Mesendoderm (in vitro differentiated cells): Measurements from ENCODE around the gene TEX101.
"Not testable (repeated sequence)": the region's sequence is repeated elsewhere in the genome, so short reads cannot be mapped to it uniquely, and the experiment has no call there.

Experiments used
- DNase-seq: peaks from one replicate; pipeline ENCODE4 v3.0.0; 2013
- H2AK5ac ChIP-seq: 2 replicates; pipeline ENCODE4 v1.6.1; 2013; ENCODE audit warnings: low read length, inconsistent platforms
- H2BK120ac ChIP-seq: 2 replicates; pipeline ENCODE4 v1.6.1; 2013; ENCODE audit warnings: low read depth, mild to moderate bottlenecking, low read length, moderate library complexity, mixed read lengths
- H2BK15ac ChIP-seq: replicated peaks from 2 replicates; pipeline ENCODE4 v1.6.1; 2013; ENCODE audit warnings: low read depth, mild to moderate bottlenecking, moderate library complexity
- H2BK5ac ChIP-seq: 2 replicates; pipeline ENCODE4 v1.6.1; 2013; ENCODE audit warnings: low read length, inconsistent platforms
- H3K18ac ChIP-seq: 2 replicates; pipeline ENCODE4 v1.6.1; 2013; ENCODE audit warnings: mild to moderate bottlenecking, low read length, mixed read lengths
- H3K23ac ChIP-seq: one replicate; pipeline ENCODE4 v1.6.1; 2013; ENCODE audit warnings: low read length
- H3K27ac ChIP-seq: 2 replicates; pipeline ENCODE4 v1.5.1; 2013; ENCODE audit warnings: low read depth, mild to moderate bottlenecking, inconsistent platforms, low read length, moderate library complexity
- H3K27me3 ChIP-seq: 2 replicates; pipeline ENCODE4 v1.6.1; 2013; ENCODE audit warnings: low read length, control low read depth, mild to moderate bottlenecking, inconsistent platforms; ENCODE audit not compliant: insufficient read depth, poor library complexity
- H3K36me3 ChIP-seq: 2 replicates; pipeline ENCODE4 v1.6.1; 2013; ENCODE audit warnings: low read length, inconsistent platforms; ENCODE audit not compliant: control insufficient read depth, insufficient read depth
- H3K4ac ChIP-seq: one replicate; pipeline ENCODE4 v1.6.1; 2013; ENCODE audit warnings: low read depth, mild to moderate bottlenecking, low read length, moderate library complexity
- H3K4me1 ChIP-seq: 2 replicates; pipeline ENCODE4 v1.6.1; 2013; ENCODE audit warnings: low read depth, low read length, inconsistent platforms; ENCODE audit not compliant: control insufficient read depth
- H3K4me2 ChIP-seq: 2 replicates; pipeline ENCODE4 v1.6.1; 2013; ENCODE audit warnings: low read length
- H3K4me3 ChIP-seq: 2 replicates; pipeline ENCODE4 v1.5.1; 2013; ENCODE audit warnings: mild to moderate bottlenecking, low read length
- H3K56ac ChIP-seq: one replicate; pipeline ENCODE4 v1.6.1; 2013; ENCODE audit warnings: low read length
- H3K79me1 ChIP-seq: 2 replicates; pipeline ENCODE4 v1.6.1; 2013; ENCODE audit warnings: low read length, inconsistent platforms
- H3K79me2 ChIP-seq: 2 replicates; pipeline ENCODE4 v1.6.1; 2013; ENCODE audit warnings: mild to moderate bottlenecking, low read length; ENCODE audit not compliant: control insufficient read depth, insufficient read depth
- H3K9ac ChIP-seq: 2 replicates; pipeline ENCODE4 v1.6.1; 2013; ENCODE audit warnings: low read length, inconsistent platforms
- H4K5ac ChIP-seq: one replicate; pipeline ENCODE4 v1.6.1; 2013; ENCODE audit warnings: low read length
- H4K8ac ChIP-seq: one replicate; pipeline ENCODE4 v1.6.1; 2013; ENCODE audit warnings: low read depth, mild to moderate bottlenecking, control low read depth, low read length, moderate library complexity
- WGBS: extraction: QIAGEN DNeasy Blood & Tissue Kit; methylation state at CpG from one replicate; pipeline ENCODE4 v1.1.7; 2013; ENCODE audit warnings: low lambda C conversion rate, missing lambda C conversion rate; ENCODE audit not compliant: insufficient coverage; ENCODE audit errors: extremely low coverage; 5-methylcytosine and 5-hydroxymethylcytosine counted together

Gene TEX101

GRCh38 chr19:43390903-43391551 lies 23.7 kb upstream of the TEX101 start:
- H2BK15ac ChIP-seq, H3K18ac ChIP-seq, H3K4me3 ChIP-seq, H3K4me2 ChIP-seq, H3K79me1 ChIP-seq, H4K5ac ChIP-seq, H2BK5ac ChIP-seq, H3K79me2 ChIP-seq, DNase-seq, H4K8ac ChIP-seq, H3K9ac ChIP-seq, H3K27ac ChIP-seq, H2BK120ac ChIP-seq, H3K23ac ChIP-seq, H2AK5ac ChIP-seq, H3K56ac ChIP-seq, H3K4ac ChIP-seq, H3K27me3 ChIP-seq, H3K4me1 ChIP-seq, H3K36me3 ChIP-seq: not testable (repeated sequence)
- no CpG with 5 or more reads among the region's 11 CpGs for WGBS

GRCh38 chr19:43391552-43391935 lies 23.1 kb upstream of the TEX101 start:
- H3K79me1 ChIP-seq, H4K8ac ChIP-seq, DNase-seq, H4K5ac ChIP-seq, H3K4ac ChIP-seq, H2AK5ac ChIP-seq, H3K79me2 ChIP-seq, H2BK5ac ChIP-seq, H3K27ac ChIP-seq, H3K4me3 ChIP-seq, H3K9ac ChIP-seq, H3K4me1 ChIP-seq, H3K36me3 ChIP-seq, H2BK15ac ChIP-seq, H2BK120ac ChIP-seq, H3K18ac ChIP-seq, H3K23ac ChIP-seq, H3K4me2 ChIP-seq, H3K56ac ChIP-seq, H3K27me3 ChIP-seq: not testable (repeated sequence)
- WGBS, result no CpG with 5 or more reads among the region's 6 CpGs

GRCh38 chr19:43393501-43393900 lies 21.2 kb upstream of the TEX101 start:
- H2BK120ac ChIP-seq, H2BK5ac ChIP-seq, H3K27ac ChIP-seq, H3K79me1 ChIP-seq, H4K8ac ChIP-seq, H3K4ac ChIP-seq, H2AK5ac ChIP-seq, H3K79me2 ChIP-seq, H3K27me3 ChIP-seq, H3K9ac ChIP-seq, H3K4me3 ChIP-seq, H3K4me2 ChIP-seq, H3K18ac ChIP-seq, DNase-seq, H3K4me1 ChIP-seq, H3K23ac ChIP-seq, H2BK15ac ChIP-seq, H4K5ac ChIP-seq, H3K36me3 ChIP-seq, H3K56ac ChIP-seq: not testable (repeated sequence)
- WGBS, result no CpG with 5 or more reads among the region's 3 CpGs

GRCh38 chr19:43395561-43395960 lies 19.1 kb upstream of the TEX101 start:
- Histone ChIP-seq H3K4me3 (no peak overlapping the region), H3K27ac (no peak overlapping the region), H2BK5ac (no peak overlapping the region), H4K8ac (no peak overlapping the region), H3K23ac (no peak overlapping the region), H3K4me2 (no peak overlapping the region), H3K27me3 (no peaks in the 10 kb centered on the region), H3K4me1 (no peaks in the 10 kb centered on the region), H3K9ac (no peak overlapping the region), H3K4ac (no peak overlapping the region), H3K79me2 (no peaks in the 10 kb centered on the region), H2AK5ac (no peak overlapping the region), H3K79me1 (no peaks in the 10 kb centered on the region), H3K56ac (no peak overlapping the region), H2BK15ac (no peak overlapping the region), H2BK120ac (no peak overlapping the region), H3K18ac (no peak overlapping the region), H3K36me3 (no peaks in the 10 kb centered on the region), H4K5ac (no peak overlapping the region)
- WGBS, result no CpG with 5 or more reads among the region's 6 CpGs
- no peak for DNase-seq

- H4K5ac ChIP-seq, result no peak overlapping the region
- no peak overlapping the region for H3K56ac ChIP-seq
- H2AK5ac ChIP-seq, result no peak overlapping the region
- H3K23ac ChIP-seq, result no peak overlapping the region
- H3K18ac ChIP-seq, result no peak overlapping the region
- H3K79me2 ChIP-seq, result no peaks in the 10 kb centered on the region
- no CpG with 5 or more reads among the region's 24 CpGs for WGBS
- no peak overlapping the region for H2BK120ac ChIP-seq
- no peaks in the 10 kb centered on the region for H3K27me3 ChIP-seq
- H3K4ac ChIP-seq, result no peak overlapping the region
- H3K27ac ChIP-seq, result no peak overlapping the region
- H3K36me3 ChIP-seq, result no peaks in the 10 kb centered on the region
- no peak overlapping the region for H4K8ac ChIP-seq
- H3K9ac ChIP-seq, result no peak overlapping the region
- H2BK15ac ChIP-seq, result no peak overlapping the region
- H2BK5ac ChIP-seq, result no peak overlapping the region
- no peak for DNase-seq
- H3K4me1 ChIP-seq, result no peaks in the 10 kb centered on the region
- no peaks in the 10 kb centered on the region for H3K79me1 ChIP-seq
- no peak overlapping the region for H3K4me2 ChIP-seq
- no peak overlapping the region for H3K4me3 ChIP-seq
Observed at GRCh38 chr19:43406297-43406696, 8.4 kb upstream of the TEX101 start.

DNA sequence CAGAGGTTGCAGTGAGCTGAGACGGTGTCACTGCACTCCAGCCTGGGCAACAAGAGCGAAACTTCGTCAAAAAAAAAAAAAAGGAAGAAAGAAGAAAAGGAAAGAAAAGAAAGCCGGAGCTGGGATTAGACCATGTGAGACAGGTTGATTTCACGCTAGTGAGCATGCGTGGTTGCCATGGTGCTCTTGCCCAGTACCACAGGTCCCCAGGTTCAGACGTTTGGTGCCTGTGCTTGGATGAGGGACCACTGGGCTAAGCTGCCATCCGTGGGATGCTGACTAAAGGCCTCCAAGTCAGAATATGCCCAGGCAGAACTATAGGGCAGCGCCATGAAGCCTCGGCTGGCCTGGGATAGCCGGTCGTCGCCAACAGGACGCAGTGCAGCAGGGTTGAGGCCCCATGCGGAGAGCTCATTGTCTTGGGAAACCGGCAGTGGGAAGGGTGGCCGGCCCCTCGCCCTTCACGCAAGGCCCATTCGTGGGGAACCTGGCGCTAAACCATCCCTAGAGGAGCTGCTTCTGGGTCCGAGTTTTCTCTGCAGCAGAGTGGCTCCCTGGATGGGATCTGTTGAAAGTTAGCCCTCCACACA lies 7.2 kb upstream of the TEX101 start:
- Histone ChIP-seq H4K5ac (no peak overlapping the region), H2BK120ac (no peak overlapping the region), H2AK5ac (no peak overlapping the region), H2BK15ac (no peak overlapping the region), H3K79me1 (no peaks in the 10 kb centered on the region), H3K27me3 (no peaks in the 10 kb centered on the region), H4K8ac (no peak overlapping the region), H3K4me1 (no peaks in the 10 kb centered on the region), H3K4me3 (no peak overlapping the region), H3K4me2 (no peak overlapping the region), H3K79me2 (no peaks in the 10 kb centered on the region), H3K4ac (no peak overlapping the region), H3K36me3 (no peaks in the 10 kb centered on the region), H3K9ac (no peak overlapping the region), H3K18ac (no peak overlapping the region), H2BK5ac (no peak overlapping the region), H3K23ac (no peak overlapping the region), H3K56ac (no peak overlapping the region), H3K27ac (no peak overlapping the region)
- WGBS, result no CpG with 5 or more reads among the region's 22 CpGs
- DNase-seq, result no peak
